Measurements from ENCODE around the gene H3-3A. TPM values are rescaled to one million over a fixed set of nuclear protein-coding genes. Genes with fewer than 3 reads are reported as not detected.

The H3-3A gene
- total and polyA plus RNA-seq, 2 of the 8 experiments (the other 6 are each of a cell fraction or from before 2014, with no cell fraction given), result 1,157 to 1,223 TPM

DNA sequence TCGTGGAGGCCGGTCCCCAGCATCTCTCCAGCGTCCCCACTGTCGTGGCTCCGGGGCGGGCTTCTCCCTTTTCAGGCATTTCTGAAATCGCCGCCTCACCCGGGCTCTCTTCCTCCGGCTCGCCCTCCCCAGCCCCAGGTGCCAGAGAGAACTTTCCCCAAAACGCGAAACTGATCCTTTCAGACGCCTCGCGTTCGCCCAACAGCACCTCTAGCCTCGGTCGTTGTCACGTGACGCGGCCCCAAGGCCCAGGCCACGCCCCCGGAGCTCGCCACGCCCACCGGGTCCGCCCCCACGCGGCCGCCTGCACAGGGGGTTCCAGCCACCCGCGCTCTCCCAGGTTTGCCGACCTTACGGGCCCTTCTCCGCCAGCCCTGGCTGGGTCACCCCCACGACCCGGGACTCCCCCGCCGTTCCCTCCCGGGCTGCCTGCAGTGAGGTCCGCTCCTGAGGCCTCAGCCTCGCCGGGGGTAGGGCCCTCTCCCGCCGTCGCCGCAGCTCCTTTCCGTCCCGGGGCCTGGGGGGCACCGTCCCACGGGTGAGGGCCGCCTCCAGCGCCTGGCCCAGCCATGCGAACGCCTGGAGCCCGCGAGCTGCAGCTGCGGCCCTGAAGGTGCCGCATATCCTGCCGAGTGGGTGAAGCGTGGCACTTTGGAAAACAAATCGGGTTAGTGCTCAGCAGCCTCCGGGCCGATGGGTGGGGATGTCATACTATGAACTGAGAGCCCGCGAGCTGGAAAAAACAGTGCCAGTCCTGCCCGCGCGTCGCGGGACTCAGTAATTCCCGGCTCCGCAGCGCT is 21.0 kb downstream of the H3-3A start:
- H3K14ac ChIP-seq (ENCODE audit: insufficient read length), result no peak overlapping the region
- WGBS, 2 experiments (ENCODE audit: extremely low coverage in 1 of 2, insufficient coverage in 1 of 2, insufficient read length in 1 of 2, insufficient replicate concordance in 2 of 2, low coverage in 1 of 2, low lambda C conversion rate in 2 of 2, missing lambda C conversion rate in 1 of 2), result 2% methylated on average over 63 of the region's 75 CpGs; no CpG with 5 or more reads in 1 of the 2 experiments
- peak overlapping the region; percentile 85; the same call in 1 of the 2 replicates for H3K18ac ChIP-seq (ENCODE audit: extremely low read depth, low read length)
- CTCF ChIA-PET (ENCODE audit: partially characterized antibody), result interaction anchor here (0.8 to 4.7 kb wide), 12 partner anchors 10 to 117 kb away, joined by 3 to 28 read pairs (median 5); partner anchors contain the start of gene H3-3A
- peaks cover 0 to 11% (median 9%) of the 10 kb centered on the region in 4 experiments; a peak in 3 of 7 replicates for H3K27me3 ChIP-seq (replicated peaks in 1 of 4; ENCODE audit: control insufficient read depth in 3 of 4, extremely low read depth in 1 of 4, insufficient read depth in 3 of 4, low read length in 3 of 4)
- H2AFZ ChIP-seq (ENCODE audit: low read length), result peak overlapping the region; percentile 48; the same call in 1 of the 2 replicates
- H3K9ac ChIP-seq (replicated peaks in 1 of 4; ENCODE audit: extremely low read depth in 1 of 4, low read depth in 3 of 4, low read length in 3 of 4), result peak overlapping the region in 1 of 4 experiments; percentile 27; a peak in 2 of 7 replicates
- peak overlapping the region; percentile 13; the same call in 1 of the 2 replicates for H2BK5ac ChIP-seq (ENCODE audit: low read depth, low read length)
- peak overlapping the region; percentile 78 for H2BK120ac ChIP-seq (replicated peaks; ENCODE audit: low read depth, low read length)
- no peaks in the 10 kb centered on the region for H3K9me3 ChIP-seq (ENCODE audit: insufficient read depth in 2 of 2, low read depth in 1 of 2, low read length in 1 of 2)
- peak overlapping the region; percentile 65 for H4K91ac ChIP-seq (replicated peaks; ENCODE audit: insufficient read length, low read length)
- peak overlapping the region; percentile 70 to 88 for H3K4me2 ChIP-seq (ENCODE audit: insufficient read depth in 1 of 2, low read depth in 2 of 2, low read length in 2 of 2)
- no peaks in the 10 kb centered on the region for H3K36me3 ChIP-seq (ENCODE audit: control insufficient read depth in 2 of 4, insufficient read depth in 4 of 4, low read length in 3 of 4)
- POLR2A ChIA-PET (ENCODE audit: partially characterized antibody), result interaction anchor here (0.7 to 5.7 kb wide), 17 partner anchors 9 to 226 kb away, joined by 3 to 51 read pairs (median 7); partner anchors contain the start of genes H3-3A, LIN9 and SDE2
- H2BK15ac ChIP-seq (ENCODE audit: low read length), result no peak overlapping the region
- no peaks in the 10 kb centered on the region for H3K79me2 ChIP-seq (ENCODE audit: control insufficient read depth in 1 of 2, insufficient read depth in 2 of 2, low read length in 2 of 2)
- H3K79me1 ChIP-seq (ENCODE audit: low read depth, low read length), result no peaks in the 10 kb centered on the region
- H3K27ac ChIP-seq (ENCODE audit: low read depth, low read length), result no peak overlapping the region
- no peak overlapping the region for H3K56ac ChIP-seq (replicated peaks; ENCODE audit: insufficient read length, low read depth, low read length)
- peak overlapping the region; percentile 69 for H4K8ac ChIP-seq (ENCODE audit: extremely low read depth, insufficient read depth, low read length)
- peak overlapping the region; percentile 77 for H4K5ac ChIP-seq (ENCODE audit: insufficient read length, low read depth, low read length)
- no peak overlapping the region for H2AK5ac ChIP-seq (ENCODE audit: low read depth, low read length)
- no peaks in the 10 kb centered on the region for H4K20me1 ChIP-seq (replicated peaks in 1 of 2; ENCODE audit: control insufficient read depth in 1 of 2, insufficient read depth in 2 of 2, low read length in 2 of 2)
- FAIRE-seq (no peak), DNase-seq (ENCODE audit: low read depth in 1 of 2, low spot score in 2 of 2) (peak in 1 of 2 experiments; percentile 98)
- no peak overlapping the region for H2BK20ac ChIP-seq (ENCODE audit: low read length)
- H3K23me2 ChIP-seq (ENCODE audit: low read depth, low read length), result peaks cover 5% of the 10 kb centered on the region; the same call in 1 of the 2 replicates
- H3K4ac ChIP-seq (replicated peaks; ENCODE audit: insufficient read length, low read depth, low read length), result no peak overlapping the region
- 0 out of 2 replicates have a peak overlapping the region, but pooled peaks have one; percentile 1 for H2BK12ac ChIP-seq (ENCODE audit: low read depth, low read length)
- H3K4me1 ChIP-seq (replicated peaks in 1 of 4; ENCODE audit: control insufficient read depth in 3 of 4, insufficient read depth in 4 of 4, low read length in 3 of 4), result peaks cover 0 to 5% (median 3%) of the 10 kb centered on the region in 4 experiments; a peak in 5 of 7 replicates
- peak overlapping the region; percentile 60 to 81 (median 71) for H3K4me3 ChIP-seq (ENCODE audit: extremely low read depth in 1 of 4, insufficient read depth in 2 of 4, low read depth in 3 of 4, low read length in 4 of 4)
- H3K23ac ChIP-seq (ENCODE audit: insufficient read length), result no peak overlapping the region
- TF ChIP-seq RNF2 (IDR thresholded peaks at IDR 0.05; ENCODE audit: borderline replicate concordance, low read depth, low read length, missing control alignments, poor library complexity, severe bottlenecking) (no peak), ASH2L (IDR thresholded peaks at IDR 0.05; ENCODE audit: low read length) (peak; percentile 45), MAFK (IDR thresholded peaks at IDR 0.05; ENCODE audit: low read depth, low read length) (no peak), CHD2 (IDR thresholded peaks at IDR 0.05; ENCODE audit: low read length) (no peak), FOSL1 (IDR thresholded peaks at IDR 0.05; ENCODE audit: insufficient read depth, low read depth, low read length) (no peak), SIX5 (IDR thresholded peaks at IDR 0.05; ENCODE audit: low read depth, low read length) (no peak), EZH2 (IDR thresholded peaks at IDR 0.05; ENCODE audit: low read depth, low read length, severe bottlenecking) (no peak), RAD21 (IDR thresholded peaks at IDR 0.05 in 1 of 2, conservative IDR thresholded peaks at IDR 0.05 in 1 of 2; ENCODE audit: low read depth in 2 of 2, low read length in 2 of 2) (0 out of 4 replicates have a peak, but pooled peaks of 1 of the 2 experiments have one; percentile 0)
- TF ChIP-seq, protein P1, sequence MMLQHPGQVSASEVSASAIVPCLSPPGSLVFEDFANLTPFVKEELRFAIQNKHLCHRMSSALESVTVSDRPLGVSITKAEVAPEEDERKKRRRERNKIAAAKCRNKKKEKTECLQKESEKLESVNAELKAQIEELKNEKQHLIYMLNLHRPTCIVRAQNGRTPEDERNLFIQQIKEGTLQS (IDR thresholded peaks at IDR 0.05; ENCODE audit: insufficient read depth, low read depth, low read length), result peak; percentile 79

Data from H1 (cell line).